NCI-H1930 (cell line): Measurements from ENCODE around the gene NTSR2.

Experiments used
- DNase-seq, 2 experiments: peaks; one replicate each; lab custom pipeline; 2025; lab: John Stamatoyannopoulos, UW

The NTSR2 gene, protein sequence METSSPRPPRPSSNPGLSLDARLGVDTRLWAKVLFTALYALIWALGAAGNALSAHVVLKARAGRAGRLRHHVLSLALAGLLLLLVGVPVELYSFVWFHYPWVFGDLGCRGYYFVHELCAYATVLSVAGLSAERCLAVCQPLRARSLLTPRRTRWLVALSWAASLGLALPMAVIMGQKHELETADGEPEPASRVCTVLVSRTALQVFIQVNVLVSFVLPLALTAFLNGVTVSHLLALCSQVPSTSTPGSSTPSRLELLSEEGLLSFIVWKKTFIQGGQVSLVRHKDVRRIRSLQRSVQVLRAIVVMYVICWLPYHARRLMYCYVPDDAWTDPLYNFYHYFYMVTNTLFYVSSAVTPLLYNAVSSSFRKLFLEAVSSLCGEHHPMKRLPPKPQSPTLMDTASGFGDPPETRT

DNA sequence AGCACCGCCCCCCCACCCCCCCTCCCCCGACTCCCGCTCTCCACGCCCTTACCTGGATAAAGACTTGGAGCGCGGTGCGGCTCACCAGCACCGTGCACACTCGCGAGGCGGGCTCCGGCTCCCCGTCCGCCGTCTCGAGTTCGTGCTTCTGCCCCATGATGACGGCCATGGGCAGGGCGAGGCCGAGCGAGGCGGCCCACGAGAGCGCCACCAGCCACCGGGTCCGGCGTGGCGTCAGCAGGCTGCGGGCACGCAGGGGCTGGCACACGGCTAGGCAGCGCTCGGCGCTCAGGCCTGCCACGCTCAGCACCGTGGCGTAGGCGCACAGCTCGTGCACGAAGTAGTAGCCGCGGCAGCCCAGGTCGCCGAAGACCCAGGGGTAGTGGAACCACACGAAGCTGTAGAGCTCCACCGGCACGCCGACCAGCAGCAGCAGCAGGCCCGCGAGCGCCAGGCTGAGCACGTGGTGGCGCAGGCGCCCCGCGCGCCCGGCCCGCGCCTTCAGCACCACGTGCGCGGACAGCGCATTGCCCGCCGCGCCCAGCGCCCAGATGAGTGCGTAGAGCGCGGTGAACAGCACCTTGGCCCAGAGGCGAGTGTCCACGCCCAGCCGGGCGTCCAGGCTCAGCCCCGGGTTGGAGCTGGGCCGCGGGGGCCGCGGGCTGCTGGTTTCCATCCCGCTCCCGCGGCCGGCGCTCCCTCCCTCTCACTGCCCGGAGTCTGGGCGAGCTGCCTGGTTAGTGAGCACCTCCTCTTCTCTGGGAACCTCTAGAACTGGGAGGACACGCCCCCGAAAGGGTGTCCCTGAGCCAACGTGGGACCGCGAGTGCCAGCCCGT lies at the start of gene NTSR2:
Gene NTSR2 (minus strand): TSS at position 742 of the 838 bp plus-strand sequence. CDS start 66 bp downstream, at position 676.
- no peak for DNase-seq

DNA sequence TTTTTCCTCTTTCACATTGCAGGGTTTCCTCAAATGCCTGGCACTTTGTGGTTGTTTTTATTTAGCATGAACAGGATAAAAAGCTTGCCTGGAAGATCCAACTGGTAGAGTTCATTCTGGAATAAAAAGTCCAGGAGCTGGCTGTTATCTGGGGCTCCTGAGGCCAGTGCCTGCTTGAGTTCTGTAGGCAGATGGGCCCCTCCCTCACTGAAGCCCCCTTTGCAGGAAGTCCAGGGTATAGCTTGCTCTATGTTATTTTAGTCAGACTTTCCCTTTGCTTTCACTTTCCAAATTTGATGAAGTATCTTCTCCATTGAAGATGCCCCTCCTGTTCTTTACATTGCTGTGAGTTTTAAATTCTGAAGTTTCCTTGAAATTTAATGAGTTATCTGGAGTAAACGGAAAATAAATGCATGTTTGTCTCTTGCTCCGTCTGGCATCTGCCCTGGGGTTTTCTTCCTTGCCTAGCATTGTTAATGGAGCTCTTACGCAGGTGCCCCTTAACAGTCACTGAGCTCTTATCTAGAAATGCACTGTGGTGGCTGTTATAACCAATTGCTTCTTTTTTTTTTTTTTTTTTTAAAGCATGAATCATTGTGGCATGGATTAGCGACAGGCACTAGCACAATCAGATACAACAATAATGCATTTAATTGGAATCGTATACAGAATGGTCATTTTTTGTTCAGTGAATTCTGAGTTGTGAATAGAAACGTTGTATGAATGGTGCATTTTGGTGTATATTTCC lies 49.4 kb upstream of the NTSR2 start:
- peak in 1 of 2 experiments; percentile 30 for DNase-seq

DNA sequence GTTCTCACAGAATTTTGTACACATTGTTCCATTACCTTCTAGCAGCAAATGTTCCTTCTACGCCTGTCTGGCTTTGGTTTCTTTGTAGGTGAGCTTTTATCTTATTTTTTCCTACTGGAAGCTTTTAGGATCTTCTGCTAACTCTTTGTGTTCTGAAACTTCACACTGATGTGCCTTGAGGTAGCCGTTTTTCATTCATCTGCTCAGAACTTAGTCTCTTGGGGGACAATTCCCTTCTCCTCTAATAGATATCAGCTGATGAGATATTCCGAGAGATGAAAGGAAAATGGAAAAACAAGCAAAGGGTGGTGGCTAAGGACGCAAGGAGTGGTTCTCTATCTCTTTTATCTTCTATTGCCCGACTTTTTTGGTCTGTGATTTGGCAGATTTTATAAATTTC lies 48.6 kb upstream of the NTSR2 start:
- no peak for DNase-seq

DNA sequence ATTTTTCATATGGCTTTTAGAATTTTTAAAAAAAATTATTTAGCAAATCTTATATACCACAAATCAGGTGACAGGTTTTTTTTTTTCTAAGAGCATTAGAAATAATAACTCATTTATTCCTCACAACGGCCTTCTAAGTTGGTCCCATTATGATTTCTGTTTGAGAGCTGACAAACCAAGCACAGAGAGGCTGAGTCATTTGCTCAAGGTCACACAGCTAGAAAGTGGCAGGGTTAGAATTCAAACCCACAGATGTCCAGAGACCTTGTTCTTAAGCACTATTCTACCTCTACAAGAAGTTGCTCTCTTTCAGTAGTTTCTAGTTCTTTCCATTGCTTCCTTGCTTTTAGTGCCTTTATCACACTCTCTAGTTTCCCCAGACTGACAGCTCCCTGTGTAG lies 47.6 kb upstream of the NTSR2 start:
- no peak for DNase-seq

DNA sequence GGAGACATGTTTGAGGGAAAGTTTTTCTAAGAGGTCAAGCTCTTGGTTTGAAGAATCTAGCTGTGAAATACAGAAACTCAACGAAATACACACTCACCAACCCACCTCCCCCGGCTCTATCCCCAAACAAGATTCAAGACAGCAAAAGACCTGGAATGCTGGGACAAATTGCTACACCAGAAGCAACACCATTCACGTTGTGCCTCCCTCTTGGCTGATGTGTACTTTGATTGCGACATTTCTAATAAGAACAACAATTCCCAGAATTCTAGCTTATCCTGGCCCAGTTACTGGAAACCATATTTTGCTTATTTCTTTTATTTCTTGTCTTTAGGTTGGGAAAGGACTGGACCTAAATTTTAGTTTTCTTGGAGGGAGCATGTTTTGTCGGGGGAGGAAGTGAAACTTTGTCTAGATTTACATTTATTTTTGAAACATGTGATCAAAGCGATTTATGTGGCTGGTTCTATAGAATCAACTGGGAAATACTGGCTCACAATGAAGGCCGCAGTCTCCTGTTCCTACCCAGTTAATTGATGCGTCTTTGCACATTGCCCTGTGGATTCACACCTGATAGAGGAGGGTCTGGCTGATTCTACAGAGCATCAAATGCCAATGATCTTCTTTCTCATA lies 46.8 kb upstream of the NTSR2 start:
- no peak for DNase-seq

DNA sequence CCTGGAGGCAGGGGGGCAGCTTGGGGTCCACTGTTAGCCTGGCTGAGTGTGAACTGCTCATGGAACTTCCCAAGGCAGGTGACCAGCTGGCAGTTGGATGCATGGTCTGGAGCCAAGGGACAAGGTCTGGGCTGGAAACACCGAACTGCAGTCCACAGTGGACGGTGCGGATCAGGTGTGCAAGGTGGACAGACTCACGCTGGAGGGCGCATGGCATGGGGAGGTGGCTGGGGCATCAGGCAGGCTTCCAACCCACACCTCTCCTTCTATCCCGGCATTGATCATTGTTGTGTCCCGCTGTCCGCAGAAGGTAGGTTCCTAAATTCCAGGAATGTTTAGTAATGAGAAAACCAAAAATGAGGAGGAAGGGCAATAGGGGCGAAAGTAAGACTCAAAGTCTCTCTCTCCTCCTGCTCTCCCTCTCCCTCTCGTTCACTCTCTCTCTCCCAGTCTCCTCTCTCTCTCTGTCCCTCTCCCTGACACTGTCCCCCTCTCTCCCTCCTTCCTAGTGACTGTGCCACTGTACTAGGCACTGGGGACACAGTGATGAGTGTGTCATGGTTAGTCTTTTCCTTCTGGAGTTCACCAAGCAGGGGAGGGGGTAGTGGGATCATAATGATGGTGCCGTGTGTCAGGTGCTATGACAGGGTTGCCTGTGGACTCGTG lies 46.1 kb upstream of the NTSR2 start:
- no peak for DNase-seq

DNA sequence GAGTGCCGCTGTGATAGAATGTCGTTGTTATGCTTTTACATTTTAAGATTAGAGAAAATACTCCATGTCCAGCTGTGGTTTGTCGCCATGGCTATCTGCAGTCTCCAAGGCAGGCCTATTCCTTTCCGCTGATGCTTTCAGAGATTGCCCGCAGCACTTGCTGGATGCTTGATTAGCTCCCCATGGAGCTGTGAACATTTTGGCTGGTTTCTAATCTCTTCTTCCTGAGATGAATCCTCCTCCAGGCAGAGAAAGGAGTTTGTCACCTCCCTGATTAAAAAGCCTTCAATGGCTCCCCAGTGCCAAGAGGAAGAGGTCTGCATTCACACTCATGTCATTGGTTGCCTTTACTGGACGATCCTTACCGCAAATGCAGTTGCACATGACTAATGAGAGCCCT lies 43.8 kb upstream of the NTSR2 start:
- no peak for DNase-seq

DNA sequence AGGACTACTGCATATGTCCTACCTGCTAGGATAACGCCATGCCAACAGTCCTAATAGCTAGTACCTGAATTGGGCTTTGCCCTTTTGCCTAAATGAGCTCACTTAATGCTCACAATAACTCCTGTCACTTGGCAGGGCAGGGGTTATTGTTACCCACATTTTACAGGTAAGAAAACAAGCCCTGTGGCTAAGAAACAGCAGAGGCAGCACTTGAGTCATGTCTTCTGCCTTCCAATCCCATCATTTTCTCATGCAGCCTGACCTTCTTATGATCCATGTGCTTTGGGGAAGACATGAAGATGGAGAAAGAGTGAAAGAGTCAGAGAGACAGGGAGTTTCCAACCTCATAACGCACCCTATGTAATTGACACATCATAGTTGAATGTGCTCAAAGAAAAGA lies 42.9 kb upstream of the NTSR2 start:
- no peak for DNase-seq

DNA sequence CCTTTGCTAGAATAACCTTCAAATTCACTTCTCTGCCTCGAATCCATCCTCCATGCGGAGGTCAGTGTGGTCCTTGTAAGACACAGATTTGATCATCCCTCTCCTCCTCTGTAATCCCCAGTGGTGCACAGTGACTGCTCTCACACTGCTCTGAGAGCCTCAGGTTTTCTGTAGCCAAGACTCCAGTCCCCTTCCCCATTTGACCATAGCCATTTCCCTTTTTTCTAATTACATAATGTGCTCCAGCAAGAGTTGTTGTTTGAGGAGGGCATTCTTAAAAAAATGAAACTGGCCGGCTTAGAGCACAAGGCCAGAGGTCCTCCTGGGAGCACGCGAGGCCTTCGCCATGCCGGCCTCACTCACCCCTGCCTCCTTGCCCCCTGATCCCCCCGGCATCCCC lies 41.8 kb upstream of the NTSR2 start:
- no peak for DNase-seq

DNA sequence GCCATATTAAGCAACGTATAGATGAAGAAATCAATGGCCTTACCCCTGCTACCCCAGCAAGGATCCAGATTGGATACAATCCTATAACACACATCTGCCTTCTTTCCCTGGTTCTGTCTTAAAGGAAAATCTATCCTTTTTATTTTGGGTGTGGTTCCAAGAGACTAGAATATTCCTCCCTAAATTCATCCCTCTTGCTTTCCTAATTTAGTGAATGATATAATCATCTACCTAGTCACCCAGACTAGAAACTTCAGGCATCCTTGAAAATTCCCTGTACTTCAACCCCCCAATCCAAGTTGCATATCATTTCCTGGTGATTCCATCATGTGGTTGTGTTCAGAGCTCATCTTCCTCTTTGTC lies 41.3 kb upstream of the NTSR2 start:
- no peak for DNase-seq

DNA sequence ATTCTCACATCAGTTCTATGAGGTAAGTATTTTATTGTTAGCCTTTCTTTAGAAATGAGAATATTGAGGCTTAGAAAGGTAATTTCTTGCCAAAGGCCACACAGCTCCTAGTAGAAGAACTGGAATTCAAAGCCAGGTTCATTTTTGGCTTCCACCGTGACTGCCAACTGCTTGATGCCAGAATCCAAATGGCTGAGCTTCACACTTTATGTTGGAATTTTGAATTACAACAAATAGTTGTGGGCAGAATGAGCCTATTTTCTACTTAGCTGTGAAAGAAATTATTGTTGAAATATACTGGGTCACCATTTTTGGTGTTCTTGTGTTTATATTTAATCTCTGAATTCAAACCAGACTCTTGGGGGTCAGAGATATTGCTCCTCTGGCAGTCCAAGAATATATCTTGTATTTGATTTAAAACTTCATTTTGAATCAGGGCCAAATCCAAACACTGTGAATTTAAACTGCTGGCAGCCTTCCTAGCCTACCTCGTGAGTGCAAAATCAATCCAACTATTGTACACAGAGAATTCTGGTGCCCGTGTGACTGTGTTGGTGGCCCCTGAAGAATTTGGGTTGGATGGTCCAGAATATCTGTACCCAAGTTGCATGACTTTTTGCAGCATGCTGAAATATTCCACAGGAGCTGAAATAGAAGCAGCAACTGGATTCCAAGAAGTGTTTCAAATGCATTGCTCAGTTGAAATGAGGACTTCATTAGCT lies 40.8 kb upstream of the NTSR2 start:
- no peak for DNase-seq

DNA sequence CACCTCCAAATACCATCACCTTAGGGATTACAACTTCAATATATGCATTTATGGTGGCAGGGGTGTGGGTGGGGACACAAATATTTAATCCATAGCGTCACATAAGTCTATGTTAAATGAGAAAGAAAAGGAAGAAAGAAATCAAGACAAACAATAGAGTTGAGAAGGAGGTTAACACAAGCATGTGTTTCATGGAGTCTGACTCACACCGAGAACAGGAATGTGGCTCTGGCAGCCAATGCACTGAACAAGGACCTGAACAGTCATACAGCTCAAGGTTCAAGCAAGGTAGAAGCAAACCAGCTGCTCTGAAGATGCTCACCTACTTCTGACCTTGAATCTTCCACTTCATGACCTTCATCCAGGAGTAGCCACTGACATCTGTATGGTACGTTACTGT lies 40.2 kb upstream of the NTSR2 start:
- DNase-seq: no peak

DNA sequence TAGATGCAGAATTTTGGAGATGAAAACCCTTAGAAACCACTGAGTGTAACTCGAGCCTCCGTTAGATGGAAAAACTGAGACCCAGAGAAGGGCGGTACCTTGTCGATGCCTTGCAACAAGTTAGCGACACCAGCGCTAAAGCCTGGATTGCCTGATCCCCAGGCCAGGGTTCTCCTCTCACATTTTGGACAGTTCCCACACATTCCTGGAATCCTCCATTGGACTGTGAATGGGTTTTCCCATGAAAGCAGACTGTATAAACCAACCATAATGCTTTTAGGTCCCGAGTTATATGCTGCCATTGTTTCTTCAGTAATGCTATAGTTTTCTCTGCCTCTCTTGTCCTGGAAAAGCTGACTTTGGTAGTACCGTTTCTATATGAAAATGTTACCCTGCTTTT lies 39.3 kb upstream of the NTSR2 start:
- DNase-seq: no peak

DNA sequence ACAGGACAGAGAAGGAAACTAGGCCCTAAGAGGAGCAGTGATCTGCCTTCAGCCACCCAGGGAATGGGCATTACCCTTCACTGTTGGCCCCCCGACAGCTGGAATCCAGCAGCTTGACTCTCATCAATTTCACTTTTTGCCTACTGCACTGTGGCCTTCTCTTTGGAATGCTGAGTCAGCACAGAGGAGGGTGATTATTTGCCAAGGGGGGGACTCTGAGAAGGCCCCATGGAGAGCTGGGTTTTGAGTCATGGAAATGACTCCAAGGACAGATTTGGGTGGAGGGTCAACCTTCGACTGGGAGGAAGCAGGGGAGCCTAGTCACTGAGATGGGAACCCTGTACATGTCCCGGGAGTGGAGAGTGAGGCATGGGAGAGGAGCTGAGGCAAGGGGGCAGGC lies 38.1 kb upstream of the NTSR2 start:
- DNase-seq: no peak

DNA sequence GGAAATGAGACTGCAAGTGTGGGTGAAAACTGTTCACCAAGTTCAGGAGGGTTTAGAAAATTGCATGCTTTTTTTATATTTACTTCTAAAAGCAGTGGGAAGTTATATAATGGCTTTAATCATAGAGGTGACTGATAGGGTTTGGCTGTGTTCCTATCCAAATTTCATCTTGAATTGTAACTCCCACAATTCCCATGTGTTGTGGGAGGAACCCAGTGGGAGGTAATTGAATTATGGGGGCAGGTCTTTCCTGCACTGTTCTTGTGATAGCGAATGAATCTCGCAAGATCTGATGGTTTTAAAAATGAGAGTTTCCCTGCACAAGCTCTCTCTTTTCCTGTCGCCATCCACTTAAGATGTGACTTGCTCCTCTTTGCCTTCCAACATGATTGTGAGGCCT lies 35.7 kb upstream of the NTSR2 start:
- DNase-seq: no peak

DNA sequence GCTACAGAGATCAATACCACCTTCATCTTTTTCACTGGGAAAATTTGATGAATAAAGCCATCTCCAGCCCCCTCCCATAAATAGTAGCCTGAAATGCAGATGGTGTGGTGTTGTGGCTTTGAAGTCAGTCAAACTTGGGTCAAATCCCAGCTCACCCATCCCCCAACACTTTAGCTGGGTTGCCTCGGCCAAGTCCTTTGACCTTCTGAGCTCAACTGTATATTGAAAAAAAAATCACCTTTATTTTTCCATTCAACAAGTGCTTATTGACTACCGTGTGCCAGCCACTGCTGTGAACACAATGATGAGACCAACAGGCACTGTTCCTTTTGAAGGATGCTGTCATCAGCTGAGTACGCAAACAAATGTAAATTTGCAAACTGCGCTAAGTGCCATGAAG lies 35.1 kb upstream of the NTSR2 start:
- no peak for DNase-seq

DNA sequence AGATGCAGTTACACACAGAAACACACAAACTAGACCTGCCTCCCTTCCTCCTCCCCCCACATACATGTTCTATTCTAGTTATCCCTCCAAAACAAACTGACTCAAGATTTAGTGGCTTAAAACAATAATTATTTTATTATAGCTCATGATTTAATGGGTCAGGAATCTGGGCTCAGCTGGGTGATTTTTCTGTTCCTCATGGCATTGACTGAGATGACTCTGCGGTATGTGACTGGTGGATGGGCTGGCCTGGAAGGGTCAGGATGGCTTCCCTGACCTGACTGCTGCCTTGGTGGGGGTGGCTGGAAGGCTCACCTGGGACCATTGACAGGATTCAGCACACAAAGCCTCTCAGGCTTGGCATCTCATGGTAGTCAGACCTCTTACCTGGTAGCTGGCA lies 33.7 kb upstream of the NTSR2 start:
- no peak for DNase-seq

DNA sequence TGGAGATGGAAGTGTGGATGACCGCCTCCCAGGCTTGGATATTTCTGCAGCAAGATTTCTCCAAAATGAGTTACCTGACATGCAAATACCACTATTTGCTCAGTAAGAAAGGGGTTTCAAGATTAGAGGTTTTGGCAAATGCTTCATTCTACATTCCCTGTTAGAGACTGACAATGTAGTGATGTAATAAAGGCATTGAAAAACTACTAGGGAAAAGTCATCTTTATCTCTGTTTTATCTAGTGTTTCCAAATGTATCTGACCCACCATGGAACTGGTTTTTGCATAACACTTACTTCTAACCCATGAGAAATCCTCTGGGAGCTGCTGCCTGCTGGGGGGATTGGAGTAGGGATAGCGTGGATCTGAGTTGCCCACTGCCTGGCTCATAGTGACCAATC lies 33.0 kb upstream of the NTSR2 start:
- no peak for DNase-seq

DNA sequence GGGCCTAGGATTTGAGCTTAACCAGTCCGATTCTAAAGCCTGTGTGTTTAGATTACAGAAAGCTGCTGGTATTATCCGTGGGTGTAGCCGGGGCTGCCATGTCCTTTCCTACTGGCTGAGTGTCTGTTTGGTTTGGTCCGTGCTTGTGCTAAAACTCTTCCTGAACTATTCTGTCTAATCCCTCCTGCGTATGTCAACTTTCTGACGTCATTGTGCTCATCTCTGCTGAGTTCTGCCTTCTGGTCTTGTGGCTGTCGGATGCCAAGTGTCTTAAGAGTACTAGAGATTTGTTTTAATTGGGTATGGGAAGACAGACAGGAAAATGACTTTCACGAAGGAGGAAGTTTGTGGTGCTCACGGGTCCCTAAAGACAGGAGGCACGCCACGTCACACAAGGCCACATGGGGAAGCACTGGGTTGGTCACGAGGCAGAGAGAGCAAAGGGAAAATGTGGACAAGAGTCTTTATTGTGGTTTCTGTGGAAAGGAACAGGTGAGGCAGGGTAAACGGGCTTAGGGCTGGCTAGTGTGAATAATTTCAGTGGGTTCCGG lies 31.8 kb upstream of the NTSR2 start:
- no peak for DNase-seq

DNA sequence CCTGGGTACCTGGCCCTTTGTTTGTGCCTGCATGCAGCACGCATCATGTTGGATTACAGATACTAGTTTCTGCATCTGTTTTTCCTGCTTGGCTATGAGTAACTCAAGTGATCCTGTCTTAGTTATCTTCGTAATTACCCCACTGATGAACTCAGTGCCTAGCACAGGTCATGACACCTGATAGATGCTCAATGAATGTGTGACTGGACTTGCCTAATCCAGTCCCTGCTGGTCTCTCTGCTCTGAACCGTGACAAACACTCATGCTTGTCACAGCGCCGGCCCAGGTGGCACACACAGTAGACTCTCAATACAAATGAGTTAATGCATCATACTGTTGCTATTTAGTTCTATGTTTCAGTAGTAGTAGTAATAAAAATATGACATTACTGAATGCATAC lies 31.2 kb upstream of the NTSR2 start:
- no peak for DNase-seq
